Breast epithelium (tissue), 4 donors: ENCODE data around the gene GFOD2. TPM values are rescaled to one million over a fixed set of nuclear protein-coding genes. Genes with fewer than 3 reads are reported as not detected.

Experiments used
- DNase-seq, 2 donors: peaks; one replicate each; pipeline ENCODE4 v3.0.0-alpha.2; 2019; ENCODE audit warnings: low spot score in 2 of 2
- H3K27ac ChIP-seq, 2 donors: fragments of 200-600 bp; sonication (generic) in 1 of 2; one replicate each; pipeline ENCODE4 v1.5.1; 2016 to 2019; ENCODE audit warnings: mild to moderate bottlenecking in 1 of 2
- H3K27me3 ChIP-seq, 2 donors: fragments of 200-600 bp; sonication (generic) in 1 of 2; one replicate each; pipeline versions ENCODE4 v1.5.1 to v1.6.0; 2017 to 2019; ENCODE audit warnings: control low read depth in 1 of 2, mild to moderate bottlenecking in 1 of 2
- H3K36me3 ChIP-seq: fragments of 200-600 bp; one replicate; pipeline ENCODE4 v1.5.1; 2019
- H3K4me1 ChIP-seq, 2 donors: fragments of 200-600 bp; sonication (generic); one replicate each; pipeline ENCODE4 v1.5.1; 2016 to 2019; ENCODE audit warnings: control low read depth in 1 of 2
- H3K4me3 ChIP-seq, 3 donors: fragments of 200-600 bp; sonication (generic); 1 replicate in 2 of 3; 2 replicates in 1 of 3; pipeline ENCODE4 v1.5.1; 2016 to 2019; ENCODE audit warnings: mild to moderate bottlenecking in 3 of 3, moderate library complexity in 2 of 3
- H3K9me3 ChIP-seq, 2 donors: fragments of 200-600 bp; sonication (generic) in 1 of 2; one replicate each; pipeline ENCODE4 v1.5.1; 2016 to 2019; ENCODE audit warnings: control low read depth in 1 of 2
- POLR2A ChIP-seq: fragments of 450-650 bp; IDR thresholded peaks from one replicate; pipeline ENCODE4 v1.6.1; 2016; ENCODE audit warnings: antibody characterized with exemption, mild to moderate bottlenecking, moderate library complexity
- POLR2AphosphoS5 ChIP-seq, 3 donors: sonication (generic); formaldehyde crosslinking; IDR thresholded peaks; one replicate each; pipeline ENCODE4 v1.6.1; 2017; ENCODE audit warnings: antibody characterized with exemption in 3 of 3
- intact Hi-C: fragments of 100-400 bp; cut with DNase I; formaldehyde crosslinking; loops from one replicate; pipeline ENCODE4 v1.15.1; 2023; ENCODE audit warnings: low total_unique reads
- total RNA-seq, 3 donors: library from RNA; depleted of rRNA; stranded (reverse); fragments of >200 nt; gene quantifications; one replicate each; pipeline ENCODE4 v1.1.0, GENCODE V29; 2016
- TF ChIP-seq, protein P1 (sequence below), 3 donors: fragments of 450-650 bp; IDR thresholded peaks; one replicate each; pipeline ENCODE4 v1.5.1; 2016 to 2017; ENCODE audit warnings: antibody characterized with exemption in 3 of 3, mild to moderate bottlenecking in 3 of 3, moderate library complexity in 3 of 3

GFOD2 gene, protein sequence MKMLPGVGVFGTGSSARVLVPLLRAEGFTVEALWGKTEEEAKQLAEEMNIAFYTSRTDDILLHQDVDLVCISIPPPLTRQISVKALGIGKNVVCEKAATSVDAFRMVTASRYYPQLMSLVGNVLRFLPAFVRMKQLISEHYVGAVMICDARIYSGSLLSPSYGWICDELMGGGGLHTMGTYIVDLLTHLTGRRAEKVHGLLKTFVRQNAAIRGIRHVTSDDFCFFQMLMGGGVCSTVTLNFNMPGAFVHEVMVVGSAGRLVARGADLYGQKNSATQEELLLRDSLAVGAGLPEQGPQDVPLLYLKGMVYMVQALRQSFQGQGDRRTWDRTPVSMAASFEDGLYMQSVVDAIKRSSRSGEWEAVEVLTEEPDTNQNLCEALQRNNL
- total RNA-seq = 10 to 100 TPM; 11.4 to 22.0 (median 21.4) TPM

DNA sequence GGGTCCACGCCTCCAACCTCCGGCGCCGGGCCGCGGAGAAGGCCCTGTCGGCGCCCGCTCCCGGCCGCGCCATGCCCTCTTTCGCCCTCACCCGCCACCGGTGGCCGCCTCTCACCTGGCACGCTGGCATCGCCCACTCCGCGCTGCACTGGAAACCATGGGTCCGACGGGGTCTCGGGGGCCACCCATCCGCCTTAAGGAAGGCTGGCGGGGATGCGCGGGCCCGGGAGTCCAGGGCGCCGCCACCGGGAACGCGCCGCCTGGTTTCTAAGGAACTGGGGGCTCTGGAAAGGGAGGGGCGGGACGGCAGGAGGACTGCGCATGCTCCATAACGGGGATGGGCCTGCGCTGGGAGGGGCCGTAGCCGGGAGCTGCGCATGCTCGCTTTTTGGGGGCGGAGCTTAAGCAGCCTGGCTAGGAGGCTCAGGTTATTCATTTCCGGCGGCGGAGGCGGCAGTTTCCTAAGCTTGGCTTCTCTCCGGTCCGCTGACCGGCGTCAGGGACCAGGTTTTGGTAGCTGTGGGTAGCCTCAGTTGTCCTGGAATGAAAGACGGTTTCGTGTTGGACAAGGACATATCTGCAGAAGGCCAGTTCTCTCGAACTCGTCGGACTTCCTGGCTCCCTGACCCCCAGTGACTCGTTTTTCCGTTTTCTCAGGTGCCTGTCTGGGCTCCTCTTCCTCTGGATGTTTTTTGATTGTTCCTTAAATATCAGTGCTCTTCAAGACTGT is at the start of gene GFOD2:
Gene GFOD2, minus strand, starts transcription at position 269 of the 730 bp plus-strand sequence. CDS start 33,601 bp downstream, outside the sequence.
- TF ChIP-seq POLR2A (peak; percentile 39), POLR2AphosphoS5 (IDR thresholded peaks at IDR 0.05) (peak; percentile 50 to 76 (median 67))
- TF ChIP-seq, protein P1, sequence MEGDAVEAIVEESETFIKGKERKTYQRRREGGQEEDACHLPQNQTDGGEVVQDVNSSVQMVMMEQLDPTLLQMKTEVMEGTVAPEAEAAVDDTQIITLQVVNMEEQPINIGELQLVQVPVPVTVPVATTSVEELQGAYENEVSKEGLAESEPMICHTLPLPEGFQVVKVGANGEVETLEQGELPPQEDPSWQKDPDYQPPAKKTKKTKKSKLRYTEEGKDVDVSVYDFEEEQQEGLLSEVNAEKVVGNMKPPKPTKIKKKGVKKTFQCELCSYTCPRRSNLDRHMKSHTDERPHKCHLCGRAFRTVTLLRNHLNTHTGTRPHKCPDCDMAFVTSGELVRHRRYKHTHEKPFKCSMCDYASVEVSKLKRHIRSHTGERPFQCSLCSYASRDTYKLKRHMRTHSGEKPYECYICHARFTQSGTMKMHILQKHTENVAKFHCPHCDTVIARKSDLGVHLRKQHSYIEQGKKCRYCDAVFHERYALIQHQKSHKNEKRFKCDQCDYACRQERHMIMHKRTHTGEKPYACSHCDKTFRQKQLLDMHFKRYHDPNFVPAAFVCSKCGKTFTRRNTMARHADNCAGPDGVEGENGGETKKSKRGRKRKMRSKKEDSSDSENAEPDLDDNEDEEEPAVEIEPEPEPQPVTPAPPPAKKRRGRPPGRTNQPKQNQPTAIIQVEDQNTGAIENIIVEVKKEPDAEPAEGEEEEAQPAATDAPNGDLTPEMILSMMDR (IDR thresholded peaks at IDR 0.05) = no peak
- H3K27ac ChIP-seq = peak within 1 kb of the TSS; percentile 83 to 86
- H3K9me3 ChIP-seq = no peaks in the 10 kb centered on the region
- no peaks in the 10 kb centered on the region for H3K27me3 ChIP-seq
- no peaks in the 10 kb centered on the region for H3K36me3 ChIP-seq
- peak within 1 kb of the TSS; percentile 86 to 99 (median 96) for H3K4me3 ChIP-seq
- intact Hi-C loops = no loop called here
- peak; percentile 90 to 97 for DNase-seq
- peaks cover 0 to 5% of the 10 kb centered on the region in 2 donors for H3K4me1 ChIP-seq

DNA sequence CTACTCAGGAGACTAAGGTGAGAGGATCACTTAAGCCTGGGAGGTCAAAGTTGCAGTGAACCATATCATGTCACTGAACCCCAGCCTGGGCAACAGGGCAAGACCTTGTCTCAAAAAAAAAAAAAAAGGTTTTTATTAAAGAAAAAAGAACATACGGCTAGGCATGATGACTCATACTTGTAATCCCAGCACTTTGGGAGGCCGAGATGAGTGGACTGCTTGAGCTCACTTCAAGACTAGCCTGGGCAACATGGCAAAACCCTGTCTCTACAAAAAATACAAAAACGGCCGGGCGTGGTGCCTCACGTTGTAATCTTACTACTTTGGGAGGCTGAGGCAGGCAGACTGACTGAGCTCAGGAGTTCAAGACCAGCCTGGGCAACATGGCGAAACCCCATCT is 48.8 kb upstream of the GFOD2 start:
- no peaks in the 10 kb centered on the region for H3K27me3 ChIP-seq
- H3K4me3 ChIP-seq = no peak overlapping the region
- no peaks in the 10 kb centered on the region for H3K9me3 ChIP-seq
- intact Hi-C loops = no loop called here
- no peak overlapping the region for H3K27ac ChIP-seq
- no peak for DNase-seq
- no peak for TF ChIP-seq POLR2A
- TF ChIP-seq, protein P1 (IDR thresholded peaks at IDR 0.05) = no peak
- TF ChIP-seq POLR2AphosphoS5 (IDR thresholded peaks at IDR 0.05) = no peak
- no peaks in the 10 kb centered on the region for H3K4me1 ChIP-seq
- H3K36me3 ChIP-seq = no peaks in the 10 kb centered on the region

DNA sequence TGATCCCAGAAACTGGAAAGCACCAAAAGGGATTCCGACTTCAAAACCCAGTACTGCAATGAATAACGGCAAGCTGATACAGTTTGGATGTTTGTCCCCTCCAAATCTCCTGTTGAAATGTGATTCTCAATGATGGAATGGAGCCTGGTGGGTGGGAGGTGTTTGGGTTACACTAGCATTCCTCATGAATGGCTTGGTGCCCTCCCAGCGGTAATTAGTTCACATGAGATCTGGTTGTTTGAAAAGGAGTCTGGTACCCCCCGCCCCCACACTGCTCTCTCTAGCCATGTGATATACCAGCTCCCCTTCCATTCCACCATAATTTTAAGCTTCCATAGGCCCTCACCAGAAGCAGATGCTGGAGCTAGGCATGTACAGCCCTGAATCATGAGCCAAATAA is 47.2 kb upstream of the GFOD2 start:
- Histone ChIP-seq H3K36me3 (no peaks in the 10 kb centered on the region), H3K27ac (no peak overlapping the region), H3K4me3 (no peak overlapping the region), H3K27me3 (no peaks in the 10 kb centered on the region), H3K9me3 (no peaks in the 10 kb centered on the region), H3K4me1 (no peaks in the 10 kb centered on the region)
- DNase-seq = no peak
- intact Hi-C loops = no loop called here
- TF ChIP-seq POLR2AphosphoS5 (IDR thresholded peaks at IDR 0.05) (no peak), POLR2A (no peak)
- TF ChIP-seq, protein P1 (IDR thresholded peaks at IDR 0.05) = no peak

DNA sequence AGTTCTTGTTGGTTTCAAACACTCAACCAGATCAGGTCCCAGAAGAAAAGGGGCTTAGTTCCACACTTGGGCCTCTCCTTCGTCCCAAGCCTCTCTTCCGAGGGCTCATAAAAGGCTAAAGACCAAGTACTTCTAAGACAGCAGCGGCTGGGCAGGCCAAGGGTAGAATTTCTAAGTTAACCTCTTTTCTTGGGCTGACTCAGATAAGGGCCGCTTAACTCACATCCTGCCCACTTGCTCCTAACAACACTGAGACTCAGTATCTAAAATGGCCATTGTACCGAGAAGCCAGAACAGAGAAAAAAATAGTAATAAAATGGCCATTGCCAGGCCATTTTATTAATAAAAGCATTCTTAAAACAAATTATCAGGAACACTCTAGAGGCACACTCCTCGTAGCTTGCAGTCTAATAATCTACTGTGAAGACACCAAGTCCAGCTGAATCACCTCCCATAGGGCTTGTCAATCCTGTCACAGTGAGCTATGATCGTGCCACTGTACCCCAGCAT is 45.1 kb upstream of the GFOD2 start:
- Histone ChIP-seq H3K4me3 (no peak overlapping the region), H3K9me3 (no peaks in the 10 kb centered on the region), H3K27ac (no peak overlapping the region), H3K36me3 (no peaks in the 10 kb centered on the region), H3K4me1 (no peaks in the 10 kb centered on the region), H3K27me3 (no peaks in the 10 kb centered on the region)
- no peak for DNase-seq
- intact Hi-C loops = no loop called here
- TF ChIP-seq, protein P1 (IDR thresholded peaks at IDR 0.05) = no peak
- no peak for TF ChIP-seq POLR2AphosphoS5 (IDR thresholded peaks at IDR 0.05)
- no peak for TF ChIP-seq POLR2A

DNA sequence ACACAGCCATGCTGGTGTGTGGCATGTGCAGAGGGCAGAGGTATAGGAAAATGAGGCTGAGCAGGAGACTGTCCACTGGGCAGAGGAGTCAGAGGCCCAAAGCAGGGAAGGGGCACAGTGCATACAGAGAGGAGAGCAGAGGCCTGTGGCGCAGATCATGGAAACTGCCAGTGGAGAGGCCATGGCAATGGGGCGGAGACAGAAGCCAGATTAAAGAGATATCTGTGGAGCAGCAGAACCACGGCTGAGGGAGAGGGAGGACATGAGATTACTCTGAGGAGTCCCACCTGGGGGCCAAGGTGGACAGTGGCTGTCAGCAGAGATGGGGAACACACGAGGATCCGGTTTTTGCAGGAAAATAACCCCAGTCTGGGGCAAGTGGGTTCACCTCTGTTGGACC is 44.0 kb upstream of the GFOD2 start:
- no peaks in the 10 kb centered on the region for H3K27me3 ChIP-seq
- intact Hi-C loops = no loop called here
- TF ChIP-seq POLR2A (no peak), POLR2AphosphoS5 (IDR thresholded peaks at IDR 0.05) (no peak)
- H3K9me3 ChIP-seq = no peaks in the 10 kb centered on the region
- H3K4me3 ChIP-seq = no peak overlapping the region
- H3K4me1 ChIP-seq = no peaks in the 10 kb centered on the region
- H3K27ac ChIP-seq = no peak overlapping the region
- no peak for DNase-seq
- H3K36me3 ChIP-seq = no peaks in the 10 kb centered on the region
